ENCODE results near the gene MAMDC2. TPM values are rescaled to one million over a fixed set of nuclear protein-coding genes. Genes with fewer than 3 reads are reported as not detected.

Gene MAMDC2
- total RNA-seq, 1 experiment from 2014 or later, result 2.7 TPM

GRCh38 chr9:70228611-70229010 lies 185.0 kb downstream of the MAMDC2 start:
- POLR2A ChIA-PET (ENCODE audit: unreplicated experiment), result interaction anchor here (0.6 kb wide), 1 partner anchor 290 kb away, joined by 4 read pairs; no protein-coding TSS in a partner anchor

GRCh38 chr9:70229026-70229425 lies 185.4 kb downstream of the MAMDC2 start:
- intact Hi-C loops (cut with micrococcal nuclease; ENCODE audit: unreplicated experiment), result no loop called here
- Histone ChIP-seq H3K36me3 (ENCODE audit: low read depth) (no peaks in the 10 kb centered on the region), H3K4me2 (no peak overlapping the region), H4K20me1 (ENCODE audit: insufficient read depth) (no peaks in the 10 kb centered on the region), H3K79me2 (ENCODE audit: low read depth) (no peaks in the 10 kb centered on the region), H3F3A (ENCODE audit: insufficient read depth, low read depth) (no peaks in the 10 kb centered on the region), H3K9me3 (ENCODE audit: insufficient read depth, low read depth) (no peaks in the 10 kb centered on the region), H3K27ac (no peak overlapping the region), H3K9me2 (ENCODE audit: insufficient read depth) (no peaks in the 10 kb centered on the region), H2AFZ (no peak overlapping the region), H3K27me3 (ENCODE audit: insufficient read depth, low read depth) (no peaks in the 10 kb centered on the region), H3K4me1 (replicated peaks; ENCODE audit: insufficient read depth) (no peaks in the 10 kb centered on the region), H3K4me3 (no peak overlapping the region)
- TF ChIP-seq CTCF (conservative IDR thresholded peaks at IDR 0.05) (no peak), EZH2 (IDR thresholded peaks at IDR 0.05; ENCODE audit: low read depth) (no peak)
- no peak for DNase-seq
- ChIA-PET POLR2A (ENCODE audit: unreplicated experiment) (no interaction called here), CTCF (no interaction called here)
- no TSS peak for BruUV-seq (replicated peaks)

More at GRCh38 chr9:70228611-70229010, 185.0 kb downstream of the MAMDC2 start:
- no peaks in the 10 kb centered on the region for H3F3A ChIP-seq (ENCODE audit: insufficient read depth, low read depth)
- no peaks in the 10 kb centered on the region for H3K79me2 ChIP-seq (ENCODE audit: low read depth)
- H4K20me1 ChIP-seq (ENCODE audit: insufficient read depth), result no peaks in the 10 kb centered on the region
- no peak overlapping the region for H3K4me2 ChIP-seq
- no peak overlapping the region for H2AFZ ChIP-seq
- H3K4me1 ChIP-seq (replicated peaks; ENCODE audit: insufficient read depth), result no peaks in the 10 kb centered on the region
- H3K9me2 ChIP-seq (ENCODE audit: insufficient read depth), result no peaks in the 10 kb centered on the region
- H3K27ac ChIP-seq, result no peak overlapping the region
- intact Hi-C loops (cut with micrococcal nuclease; ENCODE audit: unreplicated experiment), result no loop called here
- BruUV-seq (replicated peaks), result no TSS peak
- CTCF ChIA-PET, result no interaction called here
- no peak overlapping the region for H3K4me3 ChIP-seq
- no peak for DNase-seq
- H3K36me3 ChIP-seq (ENCODE audit: low read depth), result no peaks in the 10 kb centered on the region
- H3K9me3 ChIP-seq (ENCODE audit: insufficient read depth, low read depth), result no peaks in the 10 kb centered on the region
- no peaks in the 10 kb centered on the region for H3K27me3 ChIP-seq (ENCODE audit: insufficient read depth, low read depth)
- no peak for TF ChIP-seq EZH2 (IDR thresholded peaks at IDR 0.05; ENCODE audit: low read depth)
- TF ChIP-seq CTCF (conservative IDR thresholded peaks at IDR 0.05), result no peak

GRCh38 chr9:70229579-70229978 lies 185.9 kb downstream of the MAMDC2 start:
- Histone ChIP-seq H3K79me2 (ENCODE audit: low read depth) (no peaks in the 10 kb centered on the region), H3K27me3 (ENCODE audit: insufficient read depth, low read depth) (no peaks in the 10 kb centered on the region), H3K27ac (no peak overlapping the region), H3K9me2 (ENCODE audit: insufficient read depth) (no peaks in the 10 kb centered on the region), H3K9me3 (ENCODE audit: insufficient read depth, low read depth) (no peaks in the 10 kb centered on the region), H3K36me3 (ENCODE audit: low read depth) (no peaks in the 10 kb centered on the region), H3F3A (ENCODE audit: insufficient read depth, low read depth) (no peaks in the 10 kb centered on the region), H3K4me3 (no peak overlapping the region), H4K20me1 (ENCODE audit: insufficient read depth) (no peaks in the 10 kb centered on the region), H3K4me2 (no peak overlapping the region), H2AFZ (no peak overlapping the region), H3K4me1 (replicated peaks; ENCODE audit: insufficient read depth) (no peaks in the 10 kb centered on the region)
- no TSS peak for BruUV-seq (replicated peaks)
- ChIA-PET POLR2A (ENCODE audit: unreplicated experiment) (no interaction called here), CTCF (interaction anchor here (0.6 kb wide), 1 partner anchor 216 kb away, joined by 3 read pairs; no protein-coding TSS in a partner anchor)
- intact Hi-C loops (cut with micrococcal nuclease; ENCODE audit: unreplicated experiment), result no loop called here
- no peak for DNase-seq
- no peak for TF ChIP-seq EZH2 (IDR thresholded peaks at IDR 0.05; ENCODE audit: low read depth)
- TF ChIP-seq CTCF (conservative IDR thresholded peaks at IDR 0.05), result peak; percentile 62

Data from PC-9 (cell line).